ENCODE results near the gene GRIK4. TPM values are rescaled to one million over a fixed set of nuclear protein-coding genes. Genes with fewer than 3 reads are reported as not detected.

The GRIK4 gene
- polyA plus RNA-seq, 1 donor = 0.94 TPM

GRCh38 chr11:120735035-120735434 is 223.5 kb downstream of the GRIK4 start:
- WGBS (ENCODE audit: insufficient coverage, low lambda C conversion rate) = no CpG with 5 or more reads among the region's 4 CpGs
- H3K4me1 ChIP-seq (ENCODE audit: control insufficient read depth, insufficient read depth, low read length) = no peaks in the 10 kb centered on the region
- H3K9me3 ChIP-seq (ENCODE audit: control insufficient read depth, low read depth, low read length) = no peaks in the 10 kb centered on the region
- no peaks in the 10 kb centered on the region for H3K27me3 ChIP-seq (ENCODE audit: control insufficient read depth, insufficient read depth, low read length)
- no peaks in the 10 kb centered on the region for H3K36me3 ChIP-seq (ENCODE audit: control insufficient read depth, insufficient read depth, low read length)
- no peak overlapping the region for H3K4me3 ChIP-seq (ENCODE audit: low read length)
- no peak overlapping the region for H3K27ac ChIP-seq (ENCODE audit: low read length)
- no peak for DNase-seq

- Histone ChIP-seq H3K27ac (ENCODE audit: low read length) (no peak overlapping the region), H3K9me3 (ENCODE audit: control insufficient read depth, low read depth, low read length) (no peaks in the 10 kb centered on the region), H3K27me3 (ENCODE audit: control insufficient read depth, insufficient read depth, low read length) (no peaks in the 10 kb centered on the region), H3K4me3 (ENCODE audit: low read length) (no peak overlapping the region), H3K4me1 (ENCODE audit: control insufficient read depth, insufficient read depth, low read length) (no peaks in the 10 kb centered on the region), H3K36me3 (ENCODE audit: control insufficient read depth, insufficient read depth, low read length) (no peaks in the 10 kb centered on the region)
- no peak for DNase-seq
- no CpG with 5 or more reads among the region's 10 CpGs for WGBS (ENCODE audit: insufficient coverage, low lambda C conversion rate)
These were observed 227.0 kb downstream of the GRIK4 start for GRCh38 chr11:120738516-120739046.

DNA sequence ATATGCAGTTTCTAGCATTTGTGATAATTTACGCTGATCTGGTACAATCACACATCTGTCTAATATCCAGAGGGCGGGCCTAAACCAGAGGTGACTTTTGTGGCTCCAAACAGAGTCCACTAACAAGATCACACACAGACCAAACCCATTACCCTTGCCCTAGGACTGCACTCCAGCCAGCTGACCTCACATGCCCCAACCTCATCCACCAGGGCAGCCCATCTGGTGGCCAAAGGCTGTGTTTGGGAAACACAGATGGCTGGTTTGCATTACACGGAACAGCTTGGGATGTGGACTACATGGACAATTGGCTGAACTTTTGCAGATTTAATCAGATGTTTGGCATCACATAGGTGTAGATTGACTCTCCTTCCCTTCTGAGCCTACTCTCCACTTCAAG is 228.2 kb downstream of the GRIK4 start:
- no peak overlapping the region for H3K27ac ChIP-seq (ENCODE audit: low read length)
- H3K4me1 ChIP-seq (ENCODE audit: control insufficient read depth, insufficient read depth, low read length) = no peaks in the 10 kb centered on the region
- DNase-seq = no peak
- no CpG with 5 or more reads among the region's 3 CpGs for WGBS (ENCODE audit: insufficient coverage, low lambda C conversion rate)
- H3K27me3 ChIP-seq (ENCODE audit: control insufficient read depth, insufficient read depth, low read length) = no peaks in the 10 kb centered on the region
- H3K9me3 ChIP-seq (ENCODE audit: control insufficient read depth, low read depth, low read length) = no peaks in the 10 kb centered on the region
- no peaks in the 10 kb centered on the region for H3K36me3 ChIP-seq (ENCODE audit: control insufficient read depth, insufficient read depth, low read length)
- no peak overlapping the region for H3K4me3 ChIP-seq (ENCODE audit: low read length)

GRCh38 chr11:120740380-120740779 is 228.8 kb downstream of the GRIK4 start:
- H3K27ac ChIP-seq (ENCODE audit: low read length) = no peak overlapping the region
- no CpG with 5 or more reads among the region's 3 CpGs for WGBS (ENCODE audit: insufficient coverage, low lambda C conversion rate)
- DNase-seq = no peak
- H3K27me3 ChIP-seq (ENCODE audit: control insufficient read depth, insufficient read depth, low read length) = no peaks in the 10 kb centered on the region
- no peak overlapping the region for H3K4me3 ChIP-seq (ENCODE audit: low read length)
- H3K36me3 ChIP-seq (ENCODE audit: control insufficient read depth, insufficient read depth, low read length) = no peaks in the 10 kb centered on the region
- no peaks in the 10 kb centered on the region for H3K9me3 ChIP-seq (ENCODE audit: control insufficient read depth, low read depth, low read length)
- no peaks in the 10 kb centered on the region for H3K4me1 ChIP-seq (ENCODE audit: control insufficient read depth, insufficient read depth, low read length)

DNA sequence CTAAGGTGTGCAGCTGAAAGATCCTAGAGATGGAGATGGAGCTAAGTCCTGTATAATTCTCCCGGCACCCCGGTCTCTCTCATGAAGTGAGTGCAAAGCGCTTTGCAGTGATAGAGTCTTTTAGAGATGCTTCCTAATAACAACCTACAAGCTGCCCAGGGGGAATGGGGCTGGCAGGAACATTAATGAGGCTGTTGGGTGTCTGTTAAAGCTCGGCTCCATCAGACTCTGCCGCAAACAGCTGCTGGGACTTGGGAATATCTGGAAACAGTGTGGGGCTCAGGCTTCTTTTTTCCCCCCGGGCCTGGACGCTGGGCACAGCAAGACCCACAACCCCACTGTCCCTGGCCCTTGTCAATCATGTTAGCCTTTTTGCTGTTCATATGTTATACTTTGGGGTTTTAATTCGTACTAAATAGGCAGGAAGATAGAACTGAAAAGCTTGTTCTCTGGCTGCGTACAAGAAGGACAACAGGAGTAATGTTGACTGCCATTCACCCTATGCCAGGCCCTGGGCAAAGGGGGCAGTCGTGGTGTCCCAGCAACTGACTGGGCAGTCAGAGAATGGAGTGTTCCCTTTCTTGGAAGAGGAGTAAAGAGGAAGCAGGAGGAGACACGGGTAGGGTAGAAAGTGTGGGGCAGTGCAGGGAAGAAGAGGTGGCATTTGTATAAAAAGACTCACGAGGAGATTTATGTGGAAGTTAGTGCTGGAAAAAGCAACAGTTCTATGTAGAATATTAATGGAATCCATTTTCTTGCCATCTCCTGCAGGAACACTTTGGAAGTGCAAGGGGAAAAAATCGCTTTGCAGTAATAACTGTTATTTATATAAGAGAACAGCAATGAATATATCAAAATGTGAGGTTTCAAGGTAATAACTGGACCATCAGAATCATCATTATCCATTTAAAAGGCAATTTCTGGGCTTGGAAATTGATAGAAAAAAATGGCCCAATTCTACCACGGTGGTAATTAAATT is 232.8 kb downstream of the GRIK4 start:
- H3K27ac ChIP-seq (ENCODE audit: low read length) = no peak overlapping the region
- 89% methylated on average over 4 of the region's 14 CpGs for WGBS (ENCODE audit: insufficient coverage, low lambda C conversion rate)
- no peak for DNase-seq

GRCh38 chr11:120746376-120746775 is 234.8 kb downstream of the GRIK4 start:
- H3K9me3 ChIP-seq (ENCODE audit: control insufficient read depth, low read depth, low read length) = no peaks in the 10 kb centered on the region
- WGBS (ENCODE audit: insufficient coverage, low lambda C conversion rate) = no CpG with 5 or more reads among the region's 3 CpGs
- no peak for DNase-seq

More for the DNA sequence above, 232.8 kb downstream of the GRIK4 start:
- Histone ChIP-seq H3K9me3 (ENCODE audit: control insufficient read depth, low read depth, low read length) (no peaks in the 10 kb centered on the region), H3K4me3 (ENCODE audit: low read length) (no peak overlapping the region), H3K4me1 (ENCODE audit: control insufficient read depth, insufficient read depth, low read length) (no peaks in the 10 kb centered on the region), H3K36me3 (ENCODE audit: control insufficient read depth, insufficient read depth, low read length) (no peaks in the 10 kb centered on the region), H3K27me3 (ENCODE audit: control insufficient read depth, insufficient read depth, low read length) (no peaks in the 10 kb centered on the region)

DNA sequence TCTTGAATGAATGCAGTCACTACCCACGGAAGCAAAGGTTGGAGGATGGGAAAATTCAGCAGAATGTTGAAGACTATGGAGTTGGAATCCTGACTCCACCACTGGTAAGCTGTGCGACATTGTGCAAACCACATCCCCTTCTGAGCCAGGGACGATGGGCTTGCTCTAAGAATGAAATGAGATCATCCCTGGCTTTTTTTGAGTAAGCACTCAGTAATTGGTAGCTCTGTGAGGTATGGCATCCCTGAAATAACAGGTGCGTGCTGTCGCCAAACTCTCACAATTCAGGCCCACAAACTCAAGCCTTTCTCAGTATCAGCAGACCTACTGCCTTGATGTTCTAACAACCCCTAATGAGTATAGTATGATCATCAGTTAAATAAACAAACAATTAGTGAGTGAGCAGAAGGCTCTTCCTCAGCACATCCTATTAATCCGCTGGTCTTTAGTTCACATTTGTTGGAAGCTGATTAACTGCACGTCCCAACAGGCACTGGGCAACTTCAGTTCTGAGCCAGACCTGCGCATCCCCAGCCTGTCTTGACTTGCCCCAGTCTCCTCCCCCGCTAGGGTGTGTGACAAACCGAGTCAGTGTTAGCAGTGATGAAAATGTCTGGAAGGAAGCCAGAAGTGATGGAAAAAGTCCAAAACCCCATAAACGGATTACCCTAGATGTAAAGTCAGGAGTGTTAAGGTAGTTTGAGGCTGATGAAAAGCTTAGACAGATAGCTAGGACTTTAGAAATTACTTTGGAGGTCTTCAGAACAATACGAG is 235.5 kb downstream of the GRIK4 start:
- no peaks in the 10 kb centered on the region for H3K9me3 ChIP-seq (ENCODE audit: control insufficient read depth, low read depth, low read length)

More at GRCh38 chr11:120746376-120746775, 234.8 kb downstream of the GRIK4 start:
- Histone ChIP-seq H3K27me3 (ENCODE audit: control insufficient read depth, insufficient read depth, low read length) (no peaks in the 10 kb centered on the region), H3K4me3 (ENCODE audit: low read length) (no peak overlapping the region), H3K36me3 (ENCODE audit: control insufficient read depth, insufficient read depth, low read length) (no peaks in the 10 kb centered on the region), H3K4me1 (ENCODE audit: control insufficient read depth, insufficient read depth, low read length) (no peaks in the 10 kb centered on the region), H3K27ac (ENCODE audit: low read length) (no peak overlapping the region)

GRCh38 chr11:120747850-120748814 is 236.6 kb downstream of the GRIK4 start:
- no peak overlapping the region for H3K27ac ChIP-seq (ENCODE audit: low read length)
- H3K27me3 ChIP-seq (ENCODE audit: control insufficient read depth, insufficient read depth, low read length) = no peaks in the 10 kb centered on the region
- no peaks in the 10 kb centered on the region for H3K4me1 ChIP-seq (ENCODE audit: control insufficient read depth, insufficient read depth, low read length)
- no peaks in the 10 kb centered on the region for H3K36me3 ChIP-seq (ENCODE audit: control insufficient read depth, insufficient read depth, low read length)
- no peaks in the 10 kb centered on the region for H3K9me3 ChIP-seq (ENCODE audit: control insufficient read depth, low read depth, low read length)
- H3K4me3 ChIP-seq (ENCODE audit: low read length) = no peak overlapping the region
- no CpG with 5 or more reads among the region's 12 CpGs for WGBS (ENCODE audit: insufficient coverage, low lambda C conversion rate)
- no peak for DNase-seq

More for the DNA sequence above, 235.5 kb downstream of the GRIK4 start:
- no peak overlapping the region for H3K27ac ChIP-seq (ENCODE audit: low read length)
- no peaks in the 10 kb centered on the region for H3K27me3 ChIP-seq (ENCODE audit: control insufficient read depth, insufficient read depth, low read length)
- no CpG with 5 or more reads among the region's 12 CpGs for WGBS (ENCODE audit: insufficient coverage, low lambda C conversion rate)
- no peak for DNase-seq
- no peak overlapping the region for H3K4me3 ChIP-seq (ENCODE audit: low read length)
- no peaks in the 10 kb centered on the region for H3K4me1 ChIP-seq (ENCODE audit: control insufficient read depth, insufficient read depth, low read length)
- no peaks in the 10 kb centered on the region for H3K36me3 ChIP-seq (ENCODE audit: control insufficient read depth, insufficient read depth, low read length)

GRCh38 chr11:120749395-120749794 is 237.8 kb downstream of the GRIK4 start:
- no CpG with 5 or more reads among the region's 4 CpGs for WGBS (ENCODE audit: insufficient coverage, low lambda C conversion rate)
- Histone ChIP-seq H3K27ac (ENCODE audit: low read length) (no peak overlapping the region), H3K27me3 (ENCODE audit: control insufficient read depth, insufficient read depth, low read length) (no peaks in the 10 kb centered on the region), H3K36me3 (ENCODE audit: control insufficient read depth, insufficient read depth, low read length) (no peaks in the 10 kb centered on the region), H3K4me1 (ENCODE audit: control insufficient read depth, insufficient read depth, low read length) (no peaks in the 10 kb centered on the region), H3K9me3 (ENCODE audit: control insufficient read depth, low read depth, low read length) (no peaks in the 10 kb centered on the region), H3K4me3 (ENCODE audit: low read length) (no peak overlapping the region)
- no peak for DNase-seq
